ENCODE measurements around the gene GSC2. TPM values are rescaled to one million over a fixed set of nuclear protein-coding genes. Genes with fewer than 3 reads are reported as not detected.

GSC2 gene, protein sequence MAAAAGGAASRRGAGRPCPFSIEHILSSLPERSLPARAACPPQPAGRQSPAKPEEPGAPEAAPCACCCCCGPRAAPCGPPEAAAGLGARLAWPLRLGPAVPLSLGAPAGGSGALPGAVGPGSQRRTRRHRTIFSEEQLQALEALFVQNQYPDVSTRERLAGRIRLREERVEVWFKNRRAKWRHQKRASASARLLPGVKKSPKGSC
- total RNA-seq (2022; extraction: Qiagen RNA extraction; ENCODE audit: low read depth): not detected in 5 replicates

DNA sequence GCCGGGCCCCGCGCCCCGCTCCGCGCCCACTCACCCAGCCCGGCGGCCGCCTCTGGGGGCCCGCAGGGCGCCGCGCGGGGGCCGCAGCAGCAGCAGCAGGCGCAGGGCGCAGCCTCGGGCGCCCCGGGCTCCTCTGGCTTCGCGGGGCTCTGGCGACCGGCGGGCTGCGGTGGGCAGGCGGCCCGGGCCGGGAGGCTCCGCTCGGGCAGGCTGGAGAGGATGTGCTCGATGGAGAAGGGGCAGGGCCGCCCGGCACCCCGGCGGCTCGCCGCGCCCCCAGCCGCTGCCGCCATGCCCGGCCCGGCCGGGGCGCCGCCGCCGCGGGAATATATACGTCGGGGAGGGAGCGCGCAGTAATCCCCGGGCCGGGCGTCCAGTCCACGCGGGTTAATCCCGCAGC lies at the start of gene GSC2:
Gene GSC2 (minus strand): TSS at position 302 of the 400 bp plus-strand sequence. CDS start 9 bp downstream, at position 293.

GRCh38 chr22:19178657-19179496 lies 28.8 kb upstream of the GSC2 start, which contains the start of gene SLC25A1:
Gene SLC25A1, minus strand, starts transcription at chr22:19178736. Its CDS starts 63 bp downstream, at chr22:19178673.

GRCh38 chr22:19130959-19131684 lies 19.0 kb downstream of the GSC2 start, which contains the start of gene TSSK2:
Gene TSSK2, plus strand, starts transcription at chr22:19131308. Its CDS starts 92 bp downstream, at chr22:19131400.

GRCh38 chr22:19122143-19122751 lies 27.8 kb downstream of the GSC2 start, which contains the start of gene DGCR2:
Gene DGCR2, minus strand, starts transcription at chr22:19122412. Its CDS starts 206 bp downstream, at chr22:19122206.

Other genes with a start within 250 kb of the GSC2 start
- gene DGCR6, start 244.0 kb downstream of the GSC2 start, total RNA-seq (2022; extraction: Qiagen RNA extraction; ENCODE audit: low read depth): 0.55 to 1.5 TPM (median 1.3 TPM) in 5 replicates
- 0.28 to 1.3 TPM (median 0.54 TPM) in 5 replicates for gene PRODH, start 214.0 kb downstream of the GSC2 start, total RNA-seq (2022; extraction: Qiagen RNA extraction; ENCODE audit: low read depth)
- 17.7 to 22.9 TPM (median 18.4 TPM) in 5 replicates for gene DGCR2, start 27.9 kb downstream of the GSC2 start, total RNA-seq (2022; extraction: Qiagen RNA extraction; ENCODE audit: low read depth)
- gene TSSK2, start 19.0 kb downstream of the GSC2 start, total RNA-seq (2022; extraction: Qiagen RNA extraction; ENCODE audit: low read depth): not detected in 5 replicates
- 9.6 to 13.8 TPM (median 12.7 TPM) in 5 replicates for gene ESS2, start 5.6 kb downstream of the GSC2 start, total RNA-seq (2022; extraction: Qiagen RNA extraction; ENCODE audit: low read depth)
- gene SLC25A1, start 28.4 kb upstream of the GSC2 start, total RNA-seq (2022; extraction: Qiagen RNA extraction; ENCODE audit: low read depth): 47.4 to 62.4 TPM (median 59.4 TPM) in 5 replicates
- 3.5 to 5.8 TPM (median 5.4 TPM) in 5 replicates for gene CLTCL1, start 141.4 kb upstream of the GSC2 start, total RNA-seq (2022; extraction: Qiagen RNA extraction; ENCODE audit: low read depth)